Measurements from ENCODE around the gene SYNDIG1.

The SYNDIG1 gene

DNA sequence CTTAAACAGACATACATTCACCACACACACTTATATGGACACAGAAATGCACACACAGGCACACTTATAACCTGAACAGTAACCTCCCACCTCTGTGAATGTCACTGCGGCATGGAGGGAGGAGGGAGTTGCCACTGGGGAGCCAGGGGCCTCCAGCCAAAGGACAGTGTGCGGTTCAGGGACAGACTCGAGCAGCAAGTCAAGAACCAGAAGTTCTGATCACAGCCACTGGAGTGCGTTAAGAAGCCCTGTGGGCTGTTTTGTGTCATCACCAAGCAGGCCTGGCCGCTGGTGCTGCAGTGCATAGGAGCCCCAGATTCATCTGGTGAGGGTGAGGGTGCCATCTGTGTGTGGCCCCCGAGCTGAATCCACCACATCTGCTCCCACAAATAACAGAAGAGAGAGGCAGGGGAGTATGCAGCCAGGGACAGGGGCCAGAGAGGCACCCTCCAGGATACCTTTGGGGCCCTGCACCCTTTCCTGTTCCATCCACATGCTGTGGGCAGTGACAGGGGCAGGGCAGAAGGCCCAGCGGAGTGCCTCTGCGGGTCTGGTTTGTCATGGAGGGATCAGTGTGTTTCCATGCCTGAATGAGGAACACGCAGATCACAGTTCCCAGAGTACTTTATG, 20.3 kb downstream of the SYNDIG1 start:
- Histone ChIP-seq H3K9me3 (ENCODE audit: severe bottlenecking) (no peaks in the 10 kb centered on the region), H3K27me3 (ENCODE audit: insufficient read depth, poor library complexity, severe bottlenecking) (no peaks in the 10 kb centered on the region), H3K27ac (ENCODE audit: poor library complexity, severe bottlenecking) (no peak overlapping the region), H3K36me3 (ENCODE audit: low read depth) (no peaks in the 10 kb centered on the region), H3K4me1 (ENCODE audit: insufficient read depth, poor library complexity, severe bottlenecking) (no peaks in the 10 kb centered on the region), H3K4me3 (ENCODE audit: severe bottlenecking) (no peak overlapping the region)
- ATAC-seq (ENCODE audit: low read depth) (no peak), DNase-seq (ENCODE audit: low spot score) (no peak)
- TF ChIP-seq, protein P1, sequence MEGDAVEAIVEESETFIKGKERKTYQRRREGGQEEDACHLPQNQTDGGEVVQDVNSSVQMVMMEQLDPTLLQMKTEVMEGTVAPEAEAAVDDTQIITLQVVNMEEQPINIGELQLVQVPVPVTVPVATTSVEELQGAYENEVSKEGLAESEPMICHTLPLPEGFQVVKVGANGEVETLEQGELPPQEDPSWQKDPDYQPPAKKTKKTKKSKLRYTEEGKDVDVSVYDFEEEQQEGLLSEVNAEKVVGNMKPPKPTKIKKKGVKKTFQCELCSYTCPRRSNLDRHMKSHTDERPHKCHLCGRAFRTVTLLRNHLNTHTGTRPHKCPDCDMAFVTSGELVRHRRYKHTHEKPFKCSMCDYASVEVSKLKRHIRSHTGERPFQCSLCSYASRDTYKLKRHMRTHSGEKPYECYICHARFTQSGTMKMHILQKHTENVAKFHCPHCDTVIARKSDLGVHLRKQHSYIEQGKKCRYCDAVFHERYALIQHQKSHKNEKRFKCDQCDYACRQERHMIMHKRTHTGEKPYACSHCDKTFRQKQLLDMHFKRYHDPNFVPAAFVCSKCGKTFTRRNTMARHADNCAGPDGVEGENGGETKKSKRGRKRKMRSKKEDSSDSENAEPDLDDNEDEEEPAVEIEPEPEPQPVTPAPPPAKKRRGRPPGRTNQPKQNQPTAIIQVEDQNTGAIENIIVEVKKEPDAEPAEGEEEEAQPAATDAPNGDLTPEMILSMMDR (IDR thresholded peaks at IDR 0.05; ENCODE audit: poor library complexity, severe bottlenecking), result no peak

DNA sequence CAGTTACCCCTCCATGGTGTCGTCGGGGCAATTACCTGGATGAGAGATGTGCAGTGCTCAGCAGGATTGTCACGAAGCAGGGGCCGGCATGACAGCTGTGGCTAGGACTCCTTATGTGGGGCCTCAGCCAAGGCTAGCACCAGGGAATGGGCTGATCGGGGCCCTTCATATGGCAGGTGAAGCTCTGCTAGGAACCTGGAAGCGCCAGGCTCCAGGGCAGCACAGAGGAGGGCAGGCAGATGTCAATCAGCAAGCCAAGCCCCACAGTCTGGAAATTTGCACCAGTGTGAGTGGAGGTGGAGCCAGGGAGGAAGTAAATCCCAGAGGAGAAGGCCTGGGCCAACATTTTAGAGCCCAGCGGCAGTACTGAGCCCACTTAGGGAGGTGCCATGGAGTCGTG, 21.2 kb downstream of the SYNDIG1 start:
- ATAC-seq (ENCODE audit: low read depth), result no peak
- no peaks in the 10 kb centered on the region for H3K27me3 ChIP-seq (ENCODE audit: insufficient read depth, poor library complexity, severe bottlenecking)
- H3K4me3 ChIP-seq (ENCODE audit: severe bottlenecking), result no peak overlapping the region
- no peaks in the 10 kb centered on the region for H3K9me3 ChIP-seq (ENCODE audit: severe bottlenecking)
- H3K4me1 ChIP-seq (ENCODE audit: insufficient read depth, poor library complexity, severe bottlenecking), result no peaks in the 10 kb centered on the region
- H3K27ac ChIP-seq (ENCODE audit: poor library complexity, severe bottlenecking), result no peak overlapping the region
- no peak for DNase-seq (ENCODE audit: low spot score)
- TF ChIP-seq, protein P1 (IDR thresholded peaks at IDR 0.05; ENCODE audit: poor library complexity, severe bottlenecking), result no peak
- no peaks in the 10 kb centered on the region for H3K36me3 ChIP-seq (ENCODE audit: low read depth)

DNA sequence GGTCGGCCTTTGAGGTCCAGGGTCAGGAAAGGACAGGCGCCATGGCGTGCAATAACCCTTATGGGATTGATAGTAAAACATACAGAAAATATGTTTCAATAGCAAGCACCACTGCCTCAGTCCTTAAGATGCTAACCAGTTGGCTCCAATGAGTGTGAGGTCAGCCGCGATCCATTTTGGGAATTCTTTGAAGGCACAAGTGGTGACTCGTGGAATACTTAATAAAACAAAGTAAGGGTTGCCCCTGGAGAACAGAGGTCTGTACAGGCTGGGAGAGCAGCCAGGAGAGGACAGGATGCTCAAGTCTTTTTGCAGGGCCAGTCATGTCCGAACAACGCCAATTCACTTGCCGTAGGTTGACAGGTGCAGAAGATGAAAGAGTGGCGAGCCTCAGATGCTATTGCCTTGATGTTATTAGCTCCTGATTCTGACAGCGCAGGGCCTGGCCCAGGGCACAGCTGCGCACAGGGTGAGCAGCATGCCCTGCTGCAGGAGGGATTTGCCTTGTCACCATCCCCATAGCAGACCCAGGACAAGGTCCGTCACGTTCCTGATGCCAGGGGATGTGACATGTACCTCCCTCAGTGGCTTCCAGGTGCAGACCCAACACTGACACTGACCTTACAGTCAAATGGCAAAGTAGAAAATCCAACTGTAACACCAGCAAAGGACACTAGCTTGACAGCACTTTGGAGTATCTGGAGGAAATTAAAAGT, 21.8 kb downstream of the SYNDIG1 start:
- TF ChIP-seq, protein P1 (IDR thresholded peaks at IDR 0.05; ENCODE audit: poor library complexity, severe bottlenecking), result no peak
- no peak for DNase-seq (ENCODE audit: low spot score)

DNA sequence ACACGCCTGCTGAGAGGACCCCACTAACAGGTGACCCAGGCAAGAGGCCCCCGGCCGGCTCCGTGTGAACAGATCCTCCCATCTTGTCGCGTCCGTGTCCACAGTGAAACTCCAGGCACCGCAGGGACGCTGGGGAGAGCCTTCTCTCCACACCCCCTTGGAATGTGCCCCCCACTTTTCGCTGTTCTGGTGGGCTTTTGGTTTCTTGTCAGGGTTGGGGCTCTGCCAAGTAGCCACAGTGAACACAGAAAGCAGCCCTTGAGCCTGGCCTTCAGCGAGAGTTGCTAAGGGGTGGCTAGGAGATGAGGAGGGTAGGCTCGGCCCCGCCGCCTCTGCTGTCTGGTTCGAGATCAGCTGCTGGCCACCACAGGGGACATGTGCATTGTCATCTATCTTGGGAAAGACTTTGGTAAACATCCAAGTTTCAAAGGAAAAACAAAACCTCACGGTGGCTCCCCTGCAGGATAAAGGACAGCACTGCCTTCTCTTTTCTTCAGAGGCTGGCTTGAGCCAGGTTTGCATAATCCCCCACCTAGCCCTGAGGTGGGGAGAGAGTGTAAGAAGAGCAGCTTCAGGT, 22.7 kb downstream of the SYNDIG1 start:
- TF ChIP-seq, protein P1 (IDR thresholded peaks at IDR 0.05; ENCODE audit: poor library complexity, severe bottlenecking), result no peak
- DNase-seq (ENCODE audit: low spot score) (no peak), ATAC-seq (ENCODE audit: low read depth) (no peak)
- H3K4me3 ChIP-seq (ENCODE audit: severe bottlenecking), result no peak overlapping the region
- no peaks in the 10 kb centered on the region for H3K9me3 ChIP-seq (ENCODE audit: severe bottlenecking)
- no peak overlapping the region for H3K27ac ChIP-seq (ENCODE audit: poor library complexity, severe bottlenecking)
- no peaks in the 10 kb centered on the region for H3K4me1 ChIP-seq (ENCODE audit: insufficient read depth, poor library complexity, severe bottlenecking)
- no peaks in the 10 kb centered on the region for H3K27me3 ChIP-seq (ENCODE audit: insufficient read depth, poor library complexity, severe bottlenecking)
- no peaks in the 10 kb centered on the region for H3K36me3 ChIP-seq (ENCODE audit: low read depth)

More for the DNA sequence above, 21.8 kb downstream of the SYNDIG1 start:
- Histone ChIP-seq H3K4me1 (ENCODE audit: insufficient read depth, poor library complexity, severe bottlenecking) (no peaks in the 10 kb centered on the region), H3K27me3 (ENCODE audit: insufficient read depth, poor library complexity, severe bottlenecking) (no peaks in the 10 kb centered on the region), H3K4me3 (ENCODE audit: severe bottlenecking) (no peak overlapping the region), H3K27ac (ENCODE audit: poor library complexity, severe bottlenecking) (no peak overlapping the region), H3K9me3 (ENCODE audit: severe bottlenecking) (no peaks in the 10 kb centered on the region), H3K36me3 (ENCODE audit: low read depth) (no peaks in the 10 kb centered on the region)
- no peak for ATAC-seq (ENCODE audit: low read depth)

All from RWPE2 (cell line).